C4-2B (cell line): Measurements from ENCODE around the gene CTDSP2.

Source experiments
- H3K27ac ChIP-seq: fragments of 450-650 bp; 2 replicates; pipeline ENCODE4 v1.5.1; 2017
- CTCF ChIP-seq: fragments of 450-650 bp; conservative IDR thresholded peaks from 2 replicates; pipeline ENCODE4 v1.5.1; 2017; ENCODE audit warnings: mild to moderate bottlenecking
- ZFX ChIP-seq: fragments of 450-650 bp; IDR thresholded peaks from 2 replicates; pipeline ENCODE4 v1.6.1; 2017

CTDSP2 gene

GRCh38 chr12:57846577-57847319 is at the start of gene CTDSP2:
Gene CTDSP2 (minus strand): TSS chr12:57846729. CDS start chr12:57846435, 294 bp downstream.
- TF ChIP-seq ZFX (no peak), CTCF (no peak)
- H3K27ac ChIP-seq = peak within 1 kb of the TSS; percentile 94

GRCh38 chr12:57896115-57896433 is 49.5 kb upstream of the CTDSP2 start:
- no peak for TF ChIP-seq ZFX
- TF ChIP-seq CTCF = no peak
- peak overlapping the region; percentile 50 for H3K27ac ChIP-seq

- H3K27ac ChIP-seq = no peak overlapping the region
- TF ChIP-seq ZFX (no peak), CTCF (no peak)
Observed at GRCh38 chr12:57895389-57896114, 49.0 kb upstream of the CTDSP2 start.

GRCh38 chr12:57894399-57895292 is 48.1 kb upstream of the CTDSP2 start:
- no peak overlapping the region for H3K27ac ChIP-seq
- TF ChIP-seq CTCF (no peak), ZFX (no peak)

GRCh38 chr12:57893431-57894353 is 47.2 kb upstream of the CTDSP2 start:
- H3K27ac ChIP-seq = 0 out of 2 replicates have a peak overlapping the region, but pooled peaks have one; percentile 1
- TF ChIP-seq CTCF (no peak), ZFX (no peak)

GRCh38 chr12:57892232-57892972 is 45.9 kb upstream of the CTDSP2 start:
- no peak for TF ChIP-seq ZFX
- no peak for TF ChIP-seq CTCF
- no peak overlapping the region for H3K27ac ChIP-seq
